CD14-positive monocyte (primary cell): ENCODE data around the gene NOC2L. TPM values are rescaled to one million over a fixed set of nuclear protein-coding genes. Genes with fewer than 3 reads are reported as not detected.

ENCODE experiments used
- DNase-seq, 3 donors: peaks; one replicate each; pipeline ENCODE4 v3.0.0-alpha.2; 2011 to 2022
- H2AFZ ChIP-seq: 2 replicates; pipeline ENCODE4 v1.6.0; 2012; ENCODE audit warnings: mild to moderate bottlenecking, low read depth, low read length, inconsistent platforms; ENCODE audit not compliant: insufficient read depth, poor library complexity, severe bottlenecking
- H3K27ac ChIP-seq, 2 donors: 1 replicate in 1 of 2; 2 replicates in 1 of 2; pipeline ENCODE4 v1.5.1; 2012 to 2013; ENCODE audit warnings: low read length in 2 of 2, control low read depth in 1 of 2, inconsistent platforms in 1 of 2, low read depth in 1 of 2, mild to moderate bottlenecking in 1 of 2
- H3K27me3 ChIP-seq, 2 donors: one replicate each; pipeline versions ENCODE4 v1.6.0 to v1.6.1; 2011 to 2013; ENCODE audit warnings: low read length in 2 of 2; ENCODE audit not compliant: control insufficient read depth in 2 of 2, insufficient read depth in 2 of 2
- H3K36me3 ChIP-seq, 2 donors: replicated peaks in 1 of 2; 1 replicate in 1 of 2; 2 replicates in 1 of 2; pipeline versions ENCODE4 v1.5.1 to v1.6.1; 2012 to 2013; ENCODE audit warnings: low read length in 2 of 2, control low read depth in 1 of 2, inconsistent platforms in 1 of 2, mild to moderate bottlenecking in 1 of 2; ENCODE audit not compliant: insufficient read depth in 2 of 2, control insufficient read depth in 1 of 2
- H3K4me1 ChIP-seq, 2 donors: 1 replicate in 1 of 2; 2 replicates in 1 of 2; pipeline versions ENCODE4 v1.5.1 to v1.6.1; 2012 to 2013; ENCODE audit warnings: low read length in 2 of 2, control low read depth in 1 of 2, inconsistent platforms in 1 of 2, mild to moderate bottlenecking in 1 of 2, moderate library complexity in 1 of 2; ENCODE audit not compliant: insufficient read depth in 2 of 2, control insufficient read depth in 1 of 2
- H3K4me2 ChIP-seq: replicated peaks from 2 replicates; pipeline ENCODE3; 2012; ENCODE audit warnings: low read length, moderate library complexity, mild to moderate bottlenecking; ENCODE audit not compliant: poor library complexity, severe bottlenecking; ENCODE audit errors: extremely low read depth
- H3K4me3 ChIP-seq, 3 experiments: fragments of 200-600 bp in 1 of 3; sonication (generic) in 1 of 3; replicated peaks in 1 of 3; 1 replicate in 2 of 3; 2 replicates in 1 of 3; pipeline ENCODE4 v1.5.1; 2011 to 2013; ENCODE audit warnings: low read length in 3 of 3, mild to moderate bottlenecking in 3 of 3, control low read depth in 2 of 3, low read depth in 2 of 3, inconsistent platforms in 1 of 3, moderate library complexity in 1 of 3
- H3K79me2 ChIP-seq: 2 replicates; pipeline ENCODE4 v1.6.0; 2012; ENCODE audit warnings: mild to moderate bottlenecking, control low read depth, inconsistent platforms, low read length, moderate library complexity; ENCODE audit not compliant: insufficient read depth
- H3K9ac ChIP-seq: 2 replicates; pipeline ENCODE4 v1.6.0; 2017; ENCODE audit warnings: low read length, mild to moderate bottlenecking; ENCODE audit not compliant: insufficient read depth, poor library complexity, severe bottlenecking
- H3K9me3 ChIP-seq, 2 donors: replicated peaks in 1 of 2; 1 replicate in 1 of 2; 2 replicates in 1 of 2; pipeline versions ENCODE4 v1.5.1 to v1.6.1; 2012 to 2013; ENCODE audit warnings: low read length in 2 of 2, control low read depth in 1 of 2; ENCODE audit not compliant: control insufficient read depth in 1 of 2, insufficient read depth in 1 of 2
- H4K20me1 ChIP-seq: 2 replicates; pipeline ENCODE4 v1.6.0; 2012; ENCODE audit warnings: mild to moderate bottlenecking, low read length, control low read depth, moderate library complexity; ENCODE audit not compliant: insufficient read depth
- H3K27ac Mint-ChIP-seq, 7 donors: one replicate each; pipeline ENCODE4 v1.8.0; 2020; ENCODE audit warnings: mild to moderate bottlenecking in 7 of 7, mixed read lengths in 7 of 7, moderate library complexity in 6 of 7, inconsistent platforms in 2 of 7
- H3K27me3 Mint-ChIP-seq, 3 donors: one replicate each; pipeline ENCODE4 v1.8.0; 2021 to 2022; ENCODE audit warnings: low read depth in 3 of 3, mild to moderate bottlenecking in 3 of 3, mixed read lengths in 3 of 3, moderate library complexity in 3 of 3, inconsistent platforms in 1 of 3
- H3K36me3 Mint-ChIP-seq, 2 donors: one replicate each; pipeline ENCODE4 v1.8.0; 2020; ENCODE audit warnings: mixed read lengths in 2 of 2, inconsistent platforms in 1 of 2, mild to moderate bottlenecking in 1 of 2
- H3K4me1 Mint-ChIP-seq: one replicate; pipeline ENCODE4 v1.8.0; 2020; ENCODE audit warnings: mild to moderate bottlenecking, mixed read lengths
- H3K4me3 Mint-ChIP-seq, 2 donors: one replicate each; pipeline ENCODE4 v1.8.0; 2020; ENCODE audit warnings: mild to moderate bottlenecking in 2 of 2, mixed read lengths in 2 of 2, moderate library complexity in 1 of 2
- H3K9me3 Mint-ChIP-seq, 7 donors: one replicate each; pipeline ENCODE4 v1.8.0; 2020 to 2022; ENCODE audit warnings: mixed read lengths in 7 of 7, mild to moderate bottlenecking in 6 of 7, moderate library complexity in 6 of 7, inconsistent platforms in 2 of 7
- WGBS: methylation state at CpG from one replicate; pipeline ENCODE4 v1.1.5; 2013; ENCODE audit warnings: missing lambda C conversion rate; ENCODE audit not compliant: insufficient coverage; 5-methylcytosine and 5-hydroxymethylcytosine counted together
- intact Hi-C, 2 donors: fragments of 100-400 bp; cut with micrococcal nuclease; formaldehyde crosslinking; loops; one replicate each; pipeline versions ENCODE4 v1.15.0 to v1.15.1; 2023
- polyA plus RNA-seq, 3 donors: library from polyadenylated mRNA; depleted of rRNA in 1 of 3; unstranded in 2 of 3; stranded (reverse) in 1 of 3; fragments of 300-500 nt in 2 of 3; fragments of >200 nt in 1 of 3; fragmentation: Illumina TruSeq in 2 of 3; gene quantifications; 1 replicate in 2 of 3; 2 replicates in 1 of 3; pipeline ENCODE4 v1.2.3, GENCODE V29; 2012 to 2021
- TF ChIP-seq, protein P1 (sequence below): fragments of 200-600 bp; IDR thresholded peaks from one replicate; pipeline ENCODE4 v1.8.0; 2022; ENCODE audit warnings: antibody characterized with exemption, mild to moderate bottlenecking

NOC2L gene
- polyA plus RNA-seq, 3 donors: 34.5 to 47.9 (median 35.8) TPM

DNA sequence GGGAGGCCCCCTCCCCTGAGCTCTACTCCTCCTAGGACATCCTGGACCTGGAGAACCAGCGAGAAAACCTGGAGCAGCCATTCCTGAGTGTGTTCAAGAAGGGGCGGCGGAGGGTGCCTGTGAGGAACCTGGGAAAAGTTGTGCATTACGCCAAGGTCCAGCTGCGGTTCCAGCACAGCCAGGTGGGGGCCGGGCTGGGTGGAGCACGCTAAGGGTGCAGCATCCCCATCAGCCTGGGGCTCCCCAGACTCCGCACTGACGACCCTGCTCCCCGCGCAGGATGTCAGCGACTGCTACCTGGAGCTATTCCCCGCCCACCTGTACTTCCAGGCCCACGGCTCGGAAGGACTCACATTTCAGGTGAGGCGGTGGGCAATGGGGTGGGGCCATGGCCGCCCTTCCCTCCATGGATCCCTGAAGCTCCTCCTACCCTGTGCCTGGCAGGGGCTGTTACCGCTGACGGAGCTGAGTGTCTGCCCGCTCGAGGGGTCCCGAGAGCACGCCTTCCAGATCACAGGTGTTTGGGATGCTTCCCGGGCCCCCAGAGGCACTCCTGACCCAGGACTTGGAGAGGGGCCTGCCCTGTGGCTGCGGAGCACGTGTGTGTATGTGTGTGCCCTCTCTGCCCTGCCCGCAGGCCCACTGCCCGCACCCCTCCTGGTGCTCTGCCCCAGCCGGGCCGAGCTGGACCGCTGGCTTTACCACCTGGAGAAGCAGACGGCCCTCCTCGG lies 11.4 kb upstream of the NOC2L start:
- H3K9me3 Mint-ChIP-seq: peaks cover 0 to 3% (median 0%) of the 10 kb centered on the region in 7 donors
- Histone ChIP-seq H3K4me2 (no peak overlapping the region), H3K4me1 (peaks cover 16 to 21% of the 10 kb centered on the region in 2 donors), H4K20me1 (no peaks in the 10 kb centered on the region), H3K27ac (no peak overlapping the region), H3K36me3 (no peaks in the 10 kb centered on the region), H3K27me3 (peaks cover 3 to 47% of the 10 kb centered on the region in 2 donors), H2AFZ (no peak overlapping the region), H3K4me3 (no peak overlapping the region), H3K9me3 (peaks cover 0 to 8% of the 10 kb centered on the region in 2 donors), H3K79me2 (no peaks in the 10 kb centered on the region), H3K9ac (no peak overlapping the region)
- peaks cover 10% of the 10 kb centered on the region for H3K4me1 Mint-ChIP-seq
- no peak overlapping the region for H3K27ac Mint-ChIP-seq
- no peak for DNase-seq
- H3K27me3 Mint-ChIP-seq: peaks cover 37 to 68% (median 49%) of the 10 kb centered on the region in 3 donors
- WGBS: 32% methylated on average over 30 of the region's 33 CpGs
- intact Hi-C loops: no loop called here
- TF ChIP-seq, protein P1, sequence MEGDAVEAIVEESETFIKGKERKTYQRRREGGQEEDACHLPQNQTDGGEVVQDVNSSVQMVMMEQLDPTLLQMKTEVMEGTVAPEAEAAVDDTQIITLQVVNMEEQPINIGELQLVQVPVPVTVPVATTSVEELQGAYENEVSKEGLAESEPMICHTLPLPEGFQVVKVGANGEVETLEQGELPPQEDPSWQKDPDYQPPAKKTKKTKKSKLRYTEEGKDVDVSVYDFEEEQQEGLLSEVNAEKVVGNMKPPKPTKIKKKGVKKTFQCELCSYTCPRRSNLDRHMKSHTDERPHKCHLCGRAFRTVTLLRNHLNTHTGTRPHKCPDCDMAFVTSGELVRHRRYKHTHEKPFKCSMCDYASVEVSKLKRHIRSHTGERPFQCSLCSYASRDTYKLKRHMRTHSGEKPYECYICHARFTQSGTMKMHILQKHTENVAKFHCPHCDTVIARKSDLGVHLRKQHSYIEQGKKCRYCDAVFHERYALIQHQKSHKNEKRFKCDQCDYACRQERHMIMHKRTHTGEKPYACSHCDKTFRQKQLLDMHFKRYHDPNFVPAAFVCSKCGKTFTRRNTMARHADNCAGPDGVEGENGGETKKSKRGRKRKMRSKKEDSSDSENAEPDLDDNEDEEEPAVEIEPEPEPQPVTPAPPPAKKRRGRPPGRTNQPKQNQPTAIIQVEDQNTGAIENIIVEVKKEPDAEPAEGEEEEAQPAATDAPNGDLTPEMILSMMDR: no peak
- H3K4me3 Mint-ChIP-seq: no peak overlapping the region
- peaks cover 0 to 3% of the 10 kb centered on the region in 2 donors for H3K36me3 Mint-ChIP-seq

DNA sequence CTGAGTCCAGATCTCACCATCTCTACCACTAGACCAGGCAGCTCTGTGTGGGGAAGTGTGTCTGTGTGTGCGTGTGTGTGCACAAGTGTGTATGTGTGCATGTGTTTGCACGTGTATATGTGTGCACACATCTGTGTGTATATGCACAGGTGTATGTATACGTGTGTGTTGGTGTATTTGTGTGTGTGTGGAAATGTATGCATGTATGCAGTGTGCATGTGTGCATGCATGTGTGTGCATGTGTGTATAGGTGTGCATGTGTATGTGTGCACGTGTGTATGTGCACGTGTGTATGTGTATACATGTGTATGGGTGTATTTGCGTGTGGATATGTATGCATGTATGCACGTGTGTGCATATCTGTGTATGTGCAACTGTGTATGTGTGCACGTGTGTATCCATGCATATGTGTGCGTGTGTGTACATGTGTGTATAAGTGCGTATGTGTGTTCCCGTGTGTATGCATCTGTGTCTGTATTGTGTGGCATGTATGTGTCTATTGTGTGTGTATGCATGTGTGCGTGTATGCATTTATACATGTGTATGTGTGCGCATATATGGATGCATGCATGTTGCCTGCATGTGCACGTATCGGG lies 10.3 kb upstream of the NOC2L start:
- Histone ChIP-seq H3K4me1 (peaks cover 16 to 21% of the 10 kb centered on the region in 2 donors), H3K27me3 (peaks cover 3 to 43% of the 10 kb centered on the region in 2 donors), H3K9ac (no peak overlapping the region), H3K4me2 (no peak overlapping the region), H3K27ac (no peak overlapping the region), H3K79me2 (no peaks in the 10 kb centered on the region), H2AFZ (no peak overlapping the region), H3K4me3 (no peak overlapping the region), H3K9me3 (peaks cover 0 to 8% of the 10 kb centered on the region in 2 donors), H4K20me1 (no peaks in the 10 kb centered on the region), H3K36me3 (no peaks in the 10 kb centered on the region)
- WGBS: 82% methylated on average over 13 of the region's 15 CpGs
- Mint-ChIP-seq H3K27ac (no peak overlapping the region), H3K4me1 (peaks cover 10% of the 10 kb centered on the region), H3K27me3 (peaks cover 36 to 63% (median 50%) of the 10 kb centered on the region in 3 donors), H3K9me3 (peaks cover 0 to 3% (median 0%) of the 10 kb centered on the region in 7 donors), H3K4me3 (peak overlapping the region in 1 of 2 donors; percentile 39), H3K36me3 (peaks cover 4 to 5% of the 10 kb centered on the region in 2 donors)
- DNase-seq: no peak
- intact Hi-C loops: loop anchor here in 1 of 2 donors (10.0 kb wide), 1 partner anchor 65 kb away; no protein-coding TSS in a partner anchor
- TF ChIP-seq, protein P1: no peak
